NCI-H2196 treated with DMSO at 0.1 percent for 48 hours (cell line): Measurements from ENCODE around the gene DUSP22.

Source experiments
- DNase-seq: peaks from one replicate; lab custom pipeline; 2025; ENCODE audit not compliant: unreplicated experiment; lab: John Stamatoyannopoulos, UW

DUSP22 gene

GRCh38 chr6:308768-309167 lies 16.5 kb downstream of the DUSP22 start:
- no peak for DNase-seq

GRCh38 chr6:309947-310346 lies 17.7 kb downstream of the DUSP22 start:
- DNase-seq, result no peak

GRCh38 chr6:310671-311070 lies 18.4 kb downstream of the DUSP22 start:
- no peak for DNase-seq

GRCh38 chr6:311679-312220 lies 19.5 kb downstream of the DUSP22 start:
- no peak for DNase-seq

GRCh38 chr6:313087-313486 lies 20.8 kb downstream of the DUSP22 start:
- DNase-seq, result no peak

- no peak for DNase-seq
Measured at GRCh38 chr6:313917-314316, 21.6 kb downstream of the DUSP22 start.

GRCh38 chr6:314377-314776 lies 22.1 kb downstream of the DUSP22 start:
- DNase-seq, result no peak

- no peak for DNase-seq
Measured at GRCh38 chr6:315226-315625, 22.9 kb downstream of the DUSP22 start.

- DNase-seq, result no peak
Measured at GRCh38 chr6:315921-316752, 23.9 kb downstream of the DUSP22 start.

GRCh38 chr6:316753-317038 lies 24.4 kb downstream of the DUSP22 start:
- DNase-seq, result no peak

GRCh38 chr6:317060-317447 lies 24.8 kb downstream of the DUSP22 start:
- DNase-seq, result no peak

GRCh38 chr6:317448-318144 lies 25.3 kb downstream of the DUSP22 start:
- DNase-seq, result no peak

- no peak for DNase-seq
Measured at GRCh38 chr6:318243-318890, 26.1 kb downstream of the DUSP22 start.

- DNase-seq, result no peak
Measured at GRCh38 chr6:319177-320131, 27.2 kb downstream of the DUSP22 start.

GRCh38 chr6:320351-321157 lies 28.3 kb downstream of the DUSP22 start:
- DNase-seq, result no peak

GRCh38 chr6:321158-321438 lies 28.8 kb downstream of the DUSP22 start:
- DNase-seq, result no peak

- no peak for DNase-seq
Measured at GRCh38 chr6:321536-322258, 29.4 kb downstream of the DUSP22 start.

- no peak for DNase-seq
Measured at GRCh38 chr6:322259-322930, 30.1 kb downstream of the DUSP22 start.
